Measurements from ENCODE around the gene GABRP.

DNA sequence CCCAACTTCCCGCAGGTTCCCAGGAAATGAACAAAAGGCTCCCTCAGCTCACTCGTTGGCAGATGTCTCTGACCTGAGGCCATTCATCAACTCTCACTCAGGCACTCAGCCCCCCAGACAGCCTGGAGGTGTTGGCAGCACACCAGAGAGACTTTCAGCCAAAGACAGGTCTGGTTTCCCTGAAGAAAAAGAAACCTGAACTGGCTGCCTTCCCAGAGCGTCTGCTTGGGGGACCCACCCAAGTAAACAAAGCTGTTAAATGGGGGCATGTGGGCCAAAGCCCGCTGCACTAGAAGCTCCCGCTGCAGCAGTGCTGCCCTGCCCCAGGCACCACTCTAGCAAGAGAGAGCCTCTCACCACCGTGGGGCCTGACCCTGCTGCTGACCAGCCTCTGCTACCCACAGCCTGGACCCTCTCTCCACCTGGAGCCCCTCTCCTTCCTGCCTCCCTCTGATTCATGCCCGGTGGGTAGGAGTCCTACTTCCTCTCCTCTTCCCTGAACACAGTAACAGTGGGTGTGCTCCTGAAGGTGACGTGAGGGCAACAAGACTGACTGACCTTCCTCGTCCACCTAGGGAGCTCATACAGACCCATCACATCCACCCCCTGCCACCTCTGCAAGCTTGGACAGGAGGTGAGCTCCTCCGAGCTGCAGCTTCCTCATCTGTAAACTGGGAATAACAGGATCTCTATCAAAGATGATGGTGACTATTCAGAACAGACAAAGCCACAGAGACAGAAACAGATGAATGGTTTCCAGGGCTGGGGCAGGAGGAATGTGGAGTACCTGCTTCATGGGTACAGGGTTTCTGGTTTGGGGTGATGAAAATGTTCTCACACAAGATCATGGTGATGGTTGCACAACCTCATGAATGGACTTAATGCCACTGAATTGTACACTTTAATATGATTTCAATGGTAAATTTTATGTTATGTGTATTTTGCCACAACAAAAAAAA, 31.0 kb upstream of the GABRP start:
- no peak for TF ChIP-seq GATA2 (IDR thresholded peaks at IDR 0.05; ENCODE audit: low read depth, low read length)
- TF ChIP-seq GATA3 (IDR thresholded peaks at IDR 0.05; ENCODE audit: low read depth, low read length): no peak
